Esophagus squamous epithelium (tissue), 4 donors: ENCODE results near the gene SEMA6D.

ENCODE experiments used
- POLR2A ChIP-seq, 4 donors: fragments of 450-650 bp; IDR thresholded peaks; one replicate each; pipeline ENCODE4 v1.6.1; 2017; ENCODE audit warnings: antibody characterized with exemption in 4 of 4, mild to moderate bottlenecking in 4 of 4, moderate library complexity in 3 of 4
- TF ChIP-seq, protein P1 (sequence below), 6 experiments: fragments of 450-650 bp in 4 of 6; fragments of 200-600 bp in 2 of 6; sonication (generic) in 2 of 6; IDR thresholded peaks; one replicate each; pipeline ENCODE4 v1.5.1; 2016 to 2019; ENCODE audit warnings: antibody characterized with exemption in 6 of 6, mild to moderate bottlenecking in 4 of 6, moderate library complexity in 4 of 6

DNA sequence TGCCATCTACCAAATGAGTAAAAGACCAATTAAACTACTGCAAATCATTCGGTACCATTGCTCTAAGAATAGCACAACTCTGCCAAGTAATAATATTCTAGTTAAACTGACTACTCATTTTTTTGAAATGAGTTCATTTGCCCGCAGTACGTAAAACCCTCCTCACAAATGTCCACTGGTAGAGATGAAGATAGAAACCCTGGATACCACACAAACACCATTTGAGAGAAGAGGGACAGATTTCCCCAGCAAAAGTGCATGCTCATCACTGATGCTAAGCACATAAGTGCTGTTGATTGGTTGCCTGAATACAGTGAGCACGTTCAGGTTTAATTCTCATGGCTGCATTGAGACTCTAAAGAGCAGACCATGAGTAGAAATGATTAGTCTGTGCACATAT is 34.6 kb upstream of the SEMA6D start:
- TF ChIP-seq, protein P1, sequence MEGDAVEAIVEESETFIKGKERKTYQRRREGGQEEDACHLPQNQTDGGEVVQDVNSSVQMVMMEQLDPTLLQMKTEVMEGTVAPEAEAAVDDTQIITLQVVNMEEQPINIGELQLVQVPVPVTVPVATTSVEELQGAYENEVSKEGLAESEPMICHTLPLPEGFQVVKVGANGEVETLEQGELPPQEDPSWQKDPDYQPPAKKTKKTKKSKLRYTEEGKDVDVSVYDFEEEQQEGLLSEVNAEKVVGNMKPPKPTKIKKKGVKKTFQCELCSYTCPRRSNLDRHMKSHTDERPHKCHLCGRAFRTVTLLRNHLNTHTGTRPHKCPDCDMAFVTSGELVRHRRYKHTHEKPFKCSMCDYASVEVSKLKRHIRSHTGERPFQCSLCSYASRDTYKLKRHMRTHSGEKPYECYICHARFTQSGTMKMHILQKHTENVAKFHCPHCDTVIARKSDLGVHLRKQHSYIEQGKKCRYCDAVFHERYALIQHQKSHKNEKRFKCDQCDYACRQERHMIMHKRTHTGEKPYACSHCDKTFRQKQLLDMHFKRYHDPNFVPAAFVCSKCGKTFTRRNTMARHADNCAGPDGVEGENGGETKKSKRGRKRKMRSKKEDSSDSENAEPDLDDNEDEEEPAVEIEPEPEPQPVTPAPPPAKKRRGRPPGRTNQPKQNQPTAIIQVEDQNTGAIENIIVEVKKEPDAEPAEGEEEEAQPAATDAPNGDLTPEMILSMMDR (IDR thresholded peaks at IDR 0.05), result no peak
- TF ChIP-seq POLR2A (IDR thresholded peaks at IDR 0.05), result no peak
